Measurements from ENCODE around the gene ZSCAN29.
A peak's percentile ranks its signal among the peaks of the same experiment; 100 is the strongest.
"Not testable (repeated sequence)": the region's sequence is repeated elsewhere in the genome, so short reads cannot be mapped to it uniquely, and the experiment has no call there.

The ZSCAN29 gene

GRCh38 chr15:43370975-43371974 lies at the start of gene ZSCAN29, which contains the start of gene TUBGCP4:
Gene ZSCAN29 (minus strand): TSS chr15:43371043. CDS start chr15:43369913, 1,130 bp downstream.
Gene TUBGCP4 (plus strand): TSS chr15:43371101. CDS start chr15:43371355, 254 bp downstream.
- peak; percentile 54 to 63 (median 60) for DNase-seq

GRCh38 chr15:43420435-43420834 lies 49.6 kb upstream of the ZSCAN29 start:
- no peak for DNase-seq

GRCh38 chr15:43414196-43414595 lies 43.4 kb upstream of the ZSCAN29 start:
- DNase-seq = no peak

GRCh38 chr15:43412096-43412495 lies 41.3 kb upstream of the ZSCAN29 start:
- no peak for DNase-seq

GRCh38 chr15:43410572-43411214 lies 39.9 kb upstream of the ZSCAN29 start:
- no peak for DNase-seq

- no peak for DNase-seq
Measured at GRCh38 chr15:43408789-43409188, 37.9 kb upstream of the ZSCAN29 start.

- DNase-seq = no peak
Measured at GRCh38 chr15:43406808-43407207, 36.0 kb upstream of the ZSCAN29 start.

- DNase-seq = no peak
Measured at GRCh38 chr15:43406189-43406588, 35.3 kb upstream of the ZSCAN29 start.

- no peak for DNase-seq
Measured at GRCh38 chr15:43404130-43404529, 33.3 kb upstream of the ZSCAN29 start.

- no peak for DNase-seq
Measured at GRCh38 chr15:43403616-43404015, 32.8 kb upstream of the ZSCAN29 start.

- no peak for DNase-seq
Measured at GRCh38 chr15:43402255-43402654, 31.4 kb upstream of the ZSCAN29 start.

GRCh38 chr15:43393592-43393991 lies 22.7 kb upstream of the ZSCAN29 start:
- DNase-seq = not testable (repeated sequence)

- DNase-seq = no peak
Measured at GRCh38 chr15:43390723-43391122, 19.9 kb upstream of the ZSCAN29 start.

- no peak for DNase-seq
Measured at GRCh38 chr15:43383070-43383469, 12.2 kb upstream of the ZSCAN29 start.

GRCh38 chr15:43382310-43382709 lies 11.5 kb upstream of the ZSCAN29 start:
- no peak for DNase-seq

- no peak for DNase-seq
Measured at GRCh38 chr15:43378601-43379000, 7.8 kb upstream of the ZSCAN29 start.

GRCh38 chr15:43376017-43376705 lies 5.3 kb upstream of the ZSCAN29 start:
- DNase-seq = peak in 1 of 4 experiments; percentile 3

- no peak for DNase-seq
Measured at GRCh38 chr15:43370310-43370974, 401 bp downstream of the ZSCAN29 start.

GRCh38 chr15:43361313-43361903 lies 9.4 kb downstream of the ZSCAN29 start:
- no peak for DNase-seq

- DNase-seq = no peak
Measured at GRCh38 chr15:43360821-43361220, 10.0 kb downstream of the ZSCAN29 start.

GRCh38 chr15:43352693-43353382 lies 18.0 kb downstream of the ZSCAN29 start:
- DNase-seq = no peak

GRCh38 chr15:43347114-43347513 lies 23.7 kb downstream of the ZSCAN29 start:
- no peak for DNase-seq
